GM12878 (cell line): ENCODE data around the gene CFAP410. TPM values are rescaled to one million over a fixed set of nuclear protein-coding genes. Genes with fewer than 3 reads are reported as not detected.

ENCODE experiments used
- ATAC-seq: fragments of 200-7000 bp; cut with Tn5 transposase; 3 replicates; pipeline ENCODE4 v1.9.1; 2020; ENCODE audit warnings: mild to moderate bottlenecking, moderate library complexity
- BruUV-seq: library from RNA; stranded (reverse); fragments of 400-500 nt; replicated peaks from 2 replicates; lab custom pipeline; 2021; lab: Mats Ljungman, UMichigan
- CTCF ChIA-PET: fragments of 300-600 bp; sonication (Branson Sonifier 250); formaldehyde crosslinking; extraction: SDS; loops from one replicate; lab custom pipeline; 2021; ENCODE audit warnings: inconsistent platforms; lab: Yijun Ruan, JAX
- POLR2A ChIA-PET: fragments of 350-600 bp; formaldehyde crosslinking; extraction: SDS; loops from one replicate; lab custom pipeline; 2021; ENCODE audit warnings: inconsistent platforms; lab: Charles Lee
- RAD21 ChIA-PET: fragments of 300-600 bp; sonication (Branson Sonifier 250); formaldehyde crosslinking; loops from one replicate; lab custom pipeline; 2023; ENCODE audit warnings: antibody characterized with exemption; ENCODE audit not compliant: unreplicated experiment; lab: Charles Lee
- SMC1A ChIA-PET: fragments of 300-600 bp; sonication (Branson Sonifier 250); formaldehyde crosslinking; loops from one replicate; lab custom pipeline; 2023; ENCODE audit not compliant: unreplicated experiment, uncharacterized antibody; lab: Charles Lee
- DNase-seq: peaks from one replicate; pipeline ENCODE4 v3.0.0-alpha.2; 2011; ENCODE audit warnings: low read depth, low spot score
- FAIRE-seq: peaks from 3 replicates; lab custom pipeline; 2011; peaks lifted over from hg19 to GRCh38; lab: Jason Lieb, UNC
- H2AFZ ChIP-seq: 2 replicates; pipeline ENCODE4 v1.6.0; 2011; ENCODE audit warnings: low read depth, low read length, control low read depth; ENCODE audit not compliant: control insufficient read depth
- H3K27ac ChIP-seq: 2 replicates; pipeline ENCODE4 v1.5.1; 2011; ENCODE audit warnings: control low read depth; ENCODE audit not compliant: control insufficient read depth, insufficient read depth
- H3K27me3 ChIP-seq, 2 experiments: replicated peaks in 1 of 2; 2 replicates each; pipeline versions ENCODE4 v1.6.0 to v1.6.1; 2011; ENCODE audit warnings: low read length in 1 of 2; ENCODE audit not compliant: control insufficient read depth in 2 of 2, insufficient read depth in 2 of 2
- H3K36me3 ChIP-seq, 2 experiments: 2 replicates each; pipeline ENCODE4 v1.5.1; 2011; ENCODE audit warnings: low read length in 1 of 2; ENCODE audit not compliant: control insufficient read depth in 2 of 2, insufficient read depth in 2 of 2
- H3K4me1 ChIP-seq: 2 replicates; pipeline ENCODE4 v1.6.1; 2011; ENCODE audit warnings: mild to moderate bottlenecking, low read length, moderate library complexity, mixed read lengths; ENCODE audit not compliant: control insufficient read depth, insufficient read depth
- H3K4me2 ChIP-seq: 2 replicates; pipeline ENCODE4 v1.6.0; 2011; ENCODE audit warnings: control low read depth; ENCODE audit not compliant: control insufficient read depth, insufficient read depth
- H3K4me3 ChIP-seq: fragments of 200-600 bp; sonication (generic); 2 replicates; pipeline ENCODE4 v1.5.1; 2016
- H3K79me2 ChIP-seq: 2 replicates; pipeline ENCODE4 v1.6.0; 2011; ENCODE audit warnings: low read length; ENCODE audit not compliant: control insufficient read depth, insufficient read depth
- H3K9ac ChIP-seq: 2 replicates; pipeline ENCODE4 v1.8.0; 2011; ENCODE audit warnings: low read length, control low read depth, mixed read lengths; ENCODE audit not compliant: control insufficient read depth, insufficient read depth
- H3K9me3 ChIP-seq: replicated peaks from 3 replicates; pipeline ENCODE4 v1.5.1; 2011; ENCODE audit warnings: mild to moderate bottlenecking, low read length; ENCODE audit not compliant: control insufficient read depth, insufficient read depth
- H4K20me1 ChIP-seq: 2 replicates; pipeline ENCODE4 v1.6.0; 2011; ENCODE audit not compliant: control insufficient read depth, insufficient read depth
- BMI1 ChIP-seq: fragments of 450-650 bp; IDR thresholded peaks from 2 replicates; pipeline ENCODE4 v1.6.1; 2016; ENCODE audit warnings: mild to moderate bottlenecking, moderate library complexity, borderline replicate concordance
- CHD1 ChIP-seq: IDR thresholded peaks from 2 replicates; pipeline ENCODE4 v1.6.1; 2012; ENCODE audit warnings: low read depth, low read length, improper control_type of control experiment
- HDGF ChIP-seq: fragments of 450-650 bp; IDR thresholded peaks from 2 replicates; pipeline ENCODE4 v1.6.1; 2016; ENCODE audit warnings: antibody characterized with exemption
- LARP7 ChIP-seq: fragments of 450-650 bp; IDR thresholded peaks from 2 replicates; pipeline ENCODE4 v1.6.1; 2017; ENCODE audit warnings: mild to moderate bottlenecking
- NR2F1 ChIP-seq: fragments of 450-650 bp; conservative IDR thresholded peaks from 2 replicates; pipeline ENCODE4 v1.6.1; 2017; ENCODE audit warnings: mild to moderate bottlenecking
- PAX5 ChIP-seq: IDR thresholded peaks from 2 replicates; pipeline ENCODE4 v1.6.1; 2011; ENCODE audit warnings: low read depth, low read length, borderline replicate concordance
- PBX3 ChIP-seq: IDR thresholded peaks from 2 replicates; pipeline ENCODE4 v1.6.1; 2011; ENCODE audit warnings: mild to moderate bottlenecking, low read depth, low read length, moderate library complexity; ENCODE audit not compliant: insufficient replicate concordance
- PML ChIP-seq: IDR thresholded peaks from 2 replicates; pipeline ENCODE4 v1.6.1; 2012; ENCODE audit warnings: low read length, inconsistent platforms
- POLR2A ChIP-seq: IDR thresholded peaks from 2 replicates; pipeline ENCODE4 v1.6.1; 2011; ENCODE audit warnings: low read depth, mild to moderate bottlenecking, low read length
- RAD21 ChIP-seq: IDR thresholded peaks from 2 replicates; pipeline ENCODE4 v1.6.1; 2011; ENCODE audit warnings: mild to moderate bottlenecking, low read depth, low read length, moderate library complexity; ENCODE audit not compliant: insufficient read depth
- SIX5 ChIP-seq: IDR thresholded peaks from 2 replicates; pipeline ENCODE4 v1.6.1; 2011; ENCODE audit warnings: mild to moderate bottlenecking, low read depth, low read length, moderate library complexity; ENCODE audit not compliant: severe bottlenecking
- SUPT20H ChIP-seq: IDR thresholded peaks from 2 replicates; pipeline ENCODE4 v1.6.1; 2011; ENCODE audit warnings: low read depth, mild to moderate bottlenecking, low read length, moderate library complexity, borderline replicate concordance; ENCODE audit not compliant: control insufficient read depth
- USF2 ChIP-seq: IDR thresholded peaks from 2 replicates; pipeline ENCODE4 v1.6.1; 2011; ENCODE audit warnings: low read depth, low read length, improper control_type of control experiment, borderline replicate concordance
- ZBTB33 ChIP-seq: fragments of 450-650 bp; IDR thresholded peaks from 2 replicates; pipeline ENCODE4 v1.6.1; 2017; ENCODE audit warnings: mild to moderate bottlenecking
- WGBS: methylation state at CpG from one replicate; pipeline ENCODE4 v1.1.6; 2016; ENCODE audit warnings: low lambda C conversion rate; ENCODE audit not compliant: insufficient replicate concordance, insufficient coverage; ENCODE audit errors: missing lambda C conversion rate; 5-methylcytosine and 5-hydroxymethylcytosine counted together
- in situ Hi-C: fragments of 300-500 bp; cut with MboI; formaldehyde crosslinking; loops from 9 replicates; pipeline ENCODE4 v1.14.3; 2018; ENCODE audit warnings: mixed read lengths
- intact Hi-C: fragments of 100-400 bp; cut with micrococcal nuclease; formaldehyde crosslinking; loops from one replicate; pipeline ENCODE4 v1.14.2; 2022; ENCODE audit not compliant: unreplicated experiment
- polyA plus RNA-seq, 11 experiments: library from polyadenylated mRNA; depleted of rRNA in 4 of 11; unstranded in 6 of 11; stranded (reverse) in 5 of 11; fragments of >200 nt; fragmentation: Nextera tagmentation in 4 of 11; fragmentation: Illumina TruSeq in 1 of 11; extraction: Ambion mirVana in 4 of 11; extraction: Trizol in 1 of 11; gene quantifications; 1 replicate in 1 of 11; 2 replicates in 10 of 11; pipeline versions ENCODE4 v1.2.1 to v1.2.3, GENCODE V29; 2011 to 2016; ENCODE audit warnings: inconsistent platforms in 2 of 11, missing spikeins in 2 of 11, low read depth in 1 of 11
- total RNA-seq, 4 experiments: library from RNA; depleted of rRNA in 3 of 4; stranded (reverse); fragments of >200 nt in 3 of 4; fragmentation: Illumina TruSeq in 1 of 4; extraction: Trizol in 1 of 4; gene quantifications; 2 replicates each; pipeline versions ENCODE4 v1.2.1 to v1.2.3, GENCODE V29; 2013 to 2021

CFAP410 gene
- total and polyA plus RNA-seq, 10 of the 15 experiments (the other 5 are each of a cell fraction or from before 2014, with no cell fraction given), result 0.14 to 24.8 (median 11.3) TPM

GRCh38 chr21:44293551-44294231 is 45.5 kb downstream of the CFAP410 start:
- ATAC-seq (no peak), FAIRE-seq (no peak), DNase-seq (no peak)
- 64% methylated on average over 33 of the region's 33 CpGs for WGBS
- no peaks in the 10 kb centered on the region; the same call in 1 of the 2 replicates for H4K20me1 ChIP-seq
- H3K27me3 ChIP-seq, result no peaks in the 10 kb centered on the region
- H3K79me2 ChIP-seq, result peaks cover 3% of the 10 kb centered on the region; the same call in 1 of the 2 replicates
- BruUV-seq, result no TSS peak
- intact Hi-C loops (no loop called here), in situ Hi-C loops (no loop called here)
- POLR2A ChIA-PET, result no interaction called here
- peaks cover 35% of the 10 kb centered on the region for H3K4me1 ChIP-seq
- no peak overlapping the region for H3K9ac ChIP-seq
- CTCF ChIA-PET, result no interaction called here
- no peaks in the 10 kb centered on the region for H3K9me3 ChIP-seq
- H3K36me3 ChIP-seq, result no peaks in the 10 kb centered on the region
- no peak overlapping the region for H3K4me2 ChIP-seq
- no peak overlapping the region for H3K27ac ChIP-seq
- RAD21 ChIA-PET, result no interaction called here
- H2AFZ ChIP-seq, result no peak overlapping the region
- no peak overlapping the region for H3K4me3 ChIP-seq
- TF ChIP-seq PAX5 (no peak), ZBTB33 (0 out of 2 replicates have a peak, but pooled peaks have one; percentile 24)
- SMC1A ChIA-PET, result interaction anchor here (1.1 kb wide), 1 partner anchor 10 kb away, joined by 3 read pairs; no protein-coding TSS in a partner anchor

DNA sequence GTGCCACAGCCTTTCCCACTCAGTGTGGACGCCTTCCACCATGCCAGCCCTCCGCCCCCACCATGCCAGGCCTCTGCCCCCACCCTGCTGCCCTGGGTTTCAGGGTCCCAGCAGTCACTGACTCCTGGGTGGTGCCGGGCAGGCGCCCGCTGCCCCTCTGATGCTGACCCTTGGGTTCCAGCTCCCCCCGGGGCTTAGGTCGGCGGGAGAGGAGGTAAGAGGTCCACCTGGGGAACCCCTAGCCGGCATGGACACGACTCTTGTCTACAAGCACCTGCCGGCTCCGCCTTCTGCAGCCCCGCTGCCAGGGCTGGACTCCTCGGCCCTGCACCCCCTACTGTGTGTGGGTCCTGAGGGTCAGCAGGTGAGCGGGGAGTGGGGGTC is 46.4 kb downstream of the CFAP410 start:
- ChIA-PET POLR2A (no interaction called here), RAD21 (no interaction called here), SMC1A (no interaction called here), CTCF (no interaction called here)
- H3K27ac ChIP-seq, result no peak overlapping the region
- ATAC-seq (no peak), FAIRE-seq (no peak), DNase-seq (no peak)
- in situ Hi-C loops (no loop called here), intact Hi-C loops (no loop called here)
- H3K27me3 ChIP-seq, result no peaks in the 10 kb centered on the region
- no peaks in the 10 kb centered on the region for H3K9me3 ChIP-seq
- peaks cover 26% of the 10 kb centered on the region for H3K4me1 ChIP-seq
- H4K20me1 ChIP-seq, result no peaks in the 10 kb centered on the region; the same call in 1 of the 2 replicates
- WGBS, result 60% methylated on average over 12 of the region's 15 CpGs
- no TSS peak for BruUV-seq
- no peak overlapping the region for H2AFZ ChIP-seq
- no peaks in the 10 kb centered on the region for H3K79me2 ChIP-seq
- H3K4me3 ChIP-seq, result no peak overlapping the region
- H3K36me3 ChIP-seq, result no peaks in the 10 kb centered on the region
- no peak overlapping the region for H3K4me2 ChIP-seq
- no peak overlapping the region for H3K9ac ChIP-seq
- TF ChIP-seq LARP7 (no peak), SIX5 (no peak), RAD21 (no peak), HDGF (no peak), CHD1 (no peak), BMI1 (no peak), USF2 (no peak), PBX3 (no peak), PML (no peak), SUPT20H (no peak), POLR2A (no peak), NR2F1 (no peak)
